Breast epithelium (tissue), 3 donors: ENCODE data around the gene SLC5A2.

Experiments
- CTCF ChIP-seq, 3 donors: fragments of 450-650 bp; IDR thresholded peaks; one replicate each; pipeline ENCODE4 v1.5.1; 2016 to 2017; ENCODE audit warnings: antibody characterized with exemption in 3 of 3, mild to moderate bottlenecking in 3 of 3, moderate library complexity in 3 of 3
- POLR2A ChIP-seq: fragments of 450-650 bp; IDR thresholded peaks from one replicate; pipeline ENCODE4 v1.6.1; 2016; ENCODE audit warnings: antibody characterized with exemption, mild to moderate bottlenecking, moderate library complexity
- POLR2AphosphoS5 ChIP-seq, 3 donors: sonication (generic); formaldehyde crosslinking; IDR thresholded peaks; one replicate each; pipeline ENCODE4 v1.6.1; 2017; ENCODE audit warnings: antibody characterized with exemption in 3 of 3

- no peak for TF ChIP-seq CTCF (IDR thresholded peaks at IDR 0.05)
- TF ChIP-seq POLR2AphosphoS5 (IDR thresholded peaks at IDR 0.05): no peak
- no peak for TF ChIP-seq POLR2A
Measured at GRCh38 chr16:31489616-31490584, 7.0 kb downstream of the SLC5A2 start.
